GM19328 (cell line): ENCODE results near the gene CCDC152.
"Not testable (repeated sequence)": the region's sequence is repeated elsewhere in the genome, so short reads cannot be mapped to it uniquely, and the experiment has no call there.

Source experiments
- ATAC-seq: cut with Tn5 transposase; IDR thresholded peaks from one replicate; pipeline ENCODE4 v1.9.1; 2021; ENCODE audit warnings: mild to moderate bottlenecking, moderate library complexity; ENCODE audit not compliant: unreplicated experiment

Gene CCDC152

GRCh38 chr5:42756606-42757601 lies at the start of gene CCDC152:
Gene CCDC152, plus strand, starts transcription at chr5:42756818. Its CDS starts 2,304 bp downstream, at chr5:42759122.
- ATAC-seq: peak; percentile 95

- ATAC-seq: no peak
Observed at GRCh38 chr5:42715785-42716184, 40.8 kb upstream of the CCDC152 start.

- peak; percentile 70 for ATAC-seq
Observed at GRCh38 chr5:42718591-42718990, 38.0 kb upstream of the CCDC152 start.

GRCh38 chr5:42719034-42719433 lies 37.6 kb upstream of the CCDC152 start:
- ATAC-seq: peak; percentile 2

GRCh38 chr5:42720251-42720650 lies 36.4 kb upstream of the CCDC152 start:
- ATAC-seq: no peak

GRCh38 chr5:42721484-42721883 lies 35.1 kb upstream of the CCDC152 start:
- ATAC-seq: no peak

GRCh38 chr5:42734531-42735058 lies 22.0 kb upstream of the CCDC152 start:
- ATAC-seq: not testable (repeated sequence)

GRCh38 chr5:42740920-42741319 lies 15.7 kb upstream of the CCDC152 start:
- no peak for ATAC-seq

- ATAC-seq: no peak
Observed at GRCh38 chr5:42745426-42745825, 11.2 kb upstream of the CCDC152 start.

GRCh38 chr5:42745856-42746255 lies 10.8 kb upstream of the CCDC152 start:
- no peak for ATAC-seq

GRCh38 chr5:42749020-42749419 lies 7.6 kb upstream of the CCDC152 start:
- no peak for ATAC-seq

GRCh38 chr5:42750507-42750906 lies 6.1 kb upstream of the CCDC152 start:
- ATAC-seq: no peak

GRCh38 chr5:42751044-42751443 lies 5.6 kb upstream of the CCDC152 start:
- ATAC-seq: no peak

- ATAC-seq: no peak
Observed at GRCh38 chr5:42753099-42753498, 3.5 kb upstream of the CCDC152 start.

- ATAC-seq: no peak
Observed at GRCh38 chr5:42759456-42759855, 2.8 kb downstream of the CCDC152 start.

- no peak for ATAC-seq
Observed at GRCh38 chr5:42760426-42760825, 3.8 kb downstream of the CCDC152 start.

GRCh38 chr5:42761791-42762190 lies 5.2 kb downstream of the CCDC152 start:
- ATAC-seq: no peak

- no peak for ATAC-seq
Observed at GRCh38 chr5:42767491-42768105, 11.0 kb downstream of the CCDC152 start.

GRCh38 chr5:42768106-42768504 lies 11.5 kb downstream of the CCDC152 start:
- no peak for ATAC-seq

GRCh38 chr5:42770003-42770402 lies 13.4 kb downstream of the CCDC152 start:
- ATAC-seq: no peak

- no peak for ATAC-seq
Observed at GRCh38 chr5:42772265-42772993, 15.8 kb downstream of the CCDC152 start.
